IMR-90 (cell line): Measurements from ENCODE around the gene ZDHHC22. TPM values are rescaled to one million over a fixed set of nuclear protein-coding genes. Genes with fewer than 3 reads are reported as not detected.

ENCODE experiments used
- ATAC-seq: fragments of 200-7000 bp; cut with Tn5 transposase; 2 replicates; pipeline ENCODE4 v1.9.1; 2020; ENCODE audit warnings: low read depth, mild to moderate bottlenecking, moderate library complexity
- BruUV-seq: library from RNA; stranded (reverse); fragments of 400-500 nt; replicated peaks from 2 replicates; lab custom pipeline; 2021; lab: Mats Ljungman, UMichigan
- CTCF ChIA-PET: fragments of 300-600 bp; formaldehyde crosslinking; extraction: SDS; loops from one replicate; lab custom pipeline; 2021; ENCODE audit warnings: antibody characterized with exemption; lab: Yijun Ruan, JAX
- POLR2A ChIA-PET: fragments of 300-600 bp; sonication (Branson Sonifier 250); formaldehyde crosslinking; loops from one replicate; lab custom pipeline; 2022; ENCODE audit warnings: antibody characterized with exemption; ENCODE audit not compliant: unreplicated experiment; lab: Charles Lee
- DNase-seq: peaks from one replicate; pipeline ENCODE4 v3.0.0; 2013
- H2AFZ ChIP-seq: replicated peaks from 2 replicates; pipeline ENCODE3; 2013; ENCODE audit warnings: low read length, mild to moderate bottlenecking; ENCODE audit not compliant: poor library complexity
- H2AK5ac ChIP-seq: 2 replicates; pipeline ENCODE4 v1.6.1; 2013; ENCODE audit warnings: low read depth, low read length, inconsistent platforms
- H2AK9ac ChIP-seq: replicated peaks from 2 replicates; pipeline ENCODE3; 2013; ENCODE audit warnings: mild to moderate bottlenecking, low read depth, low read length, moderate library complexity; ENCODE audit not compliant: poor library complexity
- H2BK120ac ChIP-seq: 2 replicates; pipeline ENCODE4 v1.6.1; 2013; ENCODE audit warnings: low read depth, low read length, inconsistent platforms
- H2BK15ac ChIP-seq: 3 replicates; pipeline ENCODE4 v1.6.1; 2013; ENCODE audit warnings: low read depth, low read length, inconsistent platforms
- H2BK20ac ChIP-seq: 2 replicates; pipeline ENCODE4 v1.6.1; 2013; ENCODE audit warnings: low read depth, mild to moderate bottlenecking, inconsistent platforms, low read length, moderate library complexity
- H2BK5ac ChIP-seq: 2 replicates; pipeline ENCODE4 v1.6.1; 2013; ENCODE audit warnings: mild to moderate bottlenecking, low read depth, low read length, inconsistent platforms; ENCODE audit not compliant: poor library complexity, severe bottlenecking
- H3K14ac ChIP-seq: replicated peaks from 2 replicates; pipeline ENCODE4 v1.6.1; 2013; ENCODE audit warnings: low read depth, low read length, inconsistent platforms
- H3K18ac ChIP-seq: 2 replicates; pipeline ENCODE4 v1.6.1; 2013; ENCODE audit warnings: low read depth, low read length, control low read depth
- H3K23ac ChIP-seq: 2 replicates; pipeline ENCODE4 v1.6.1; 2013; ENCODE audit warnings: low read depth, low read length, inconsistent platforms
- H3K27ac ChIP-seq: 2 replicates; pipeline ENCODE4 v1.5.1; 2013; ENCODE audit warnings: mild to moderate bottlenecking, control low read depth, low read length; ENCODE audit not compliant: insufficient read depth
- H3K27me3 ChIP-seq: 2 replicates; pipeline ENCODE4 v1.6.1; 2013; ENCODE audit warnings: low read length; ENCODE audit not compliant: control insufficient read depth, insufficient read depth
- H3K36me3 ChIP-seq: 2 replicates; pipeline ENCODE4 v1.6.1; 2013; ENCODE audit warnings: low read length, mixed read lengths; ENCODE audit not compliant: control insufficient read depth, insufficient read depth
- H3K4ac ChIP-seq: 2 replicates; pipeline ENCODE4 v1.6.1; 2013; ENCODE audit warnings: low read depth, low read length, inconsistent platforms
- H3K4me1 ChIP-seq: 2 replicates; pipeline ENCODE4 v1.6.1; 2013; ENCODE audit warnings: low read length, mixed read lengths; ENCODE audit not compliant: control insufficient read depth, insufficient read depth
- H3K4me2 ChIP-seq: 2 replicates; pipeline ENCODE4 v1.6.1; 2013; ENCODE audit warnings: low read depth, mild to moderate bottlenecking, control low read depth, low read length, moderate library complexity
- H3K4me3 ChIP-seq: 2 replicates; pipeline ENCODE4 v1.5.1; 2013; ENCODE audit warnings: low read depth, mild to moderate bottlenecking, control low read depth, low read length, moderate library complexity; ENCODE audit not compliant: insufficient read depth
- H3K56ac ChIP-seq: 2 replicates; pipeline ENCODE4 v1.6.1; 2013; ENCODE audit warnings: low read length, inconsistent platforms; ENCODE audit not compliant: insufficient read depth; ENCODE audit errors: extremely low read depth
- H3K79me1 ChIP-seq, 2 experiments: 2 replicates each; pipeline ENCODE4 v1.6.1; 2013; ENCODE audit warnings: low read length in 2 of 2, inconsistent platforms in 1 of 2, low read depth in 1 of 2
- H3K9ac ChIP-seq: 2 replicates; pipeline ENCODE4 v1.6.1; 2013; ENCODE audit warnings: low read depth, low read length, control low read depth
- H3K9me1 ChIP-seq: 2 replicates; pipeline ENCODE4 v1.6.1; 2013; ENCODE audit warnings: low read length, inconsistent platforms; ENCODE audit not compliant: insufficient read depth
- H3K9me3 ChIP-seq: 2 replicates; pipeline ENCODE4 v1.6.1; 2013; ENCODE audit warnings: low read length; ENCODE audit not compliant: control insufficient read depth, insufficient read depth
- H4K20me1 ChIP-seq: 2 replicates; pipeline ENCODE4 v1.6.1; 2013; ENCODE audit warnings: low read length, inconsistent platforms; ENCODE audit not compliant: insufficient read depth
- H4K5ac ChIP-seq: 2 replicates; pipeline ENCODE4 v1.6.1; 2013; ENCODE audit warnings: mild to moderate bottlenecking, low read depth, low read length, control low read depth
- H4K8ac ChIP-seq, 2 experiments: 2 replicates each; pipeline ENCODE4 v1.6.1; 2013; ENCODE audit warnings: low read depth in 2 of 2, low read length in 2 of 2, control low read depth in 1 of 2, inconsistent platforms in 1 of 2
- H4K91ac ChIP-seq: 2 replicates; pipeline ENCODE4 v1.6.1; 2013; ENCODE audit warnings: low read depth, low read length, inconsistent platforms; ENCODE audit not compliant: insufficient read depth
- MAFK ChIP-seq: IDR thresholded peaks from 2 replicates; pipeline ENCODE4 v1.6.1; 2012; ENCODE audit warnings: low read depth, low read length, improper control_type of control experiment
- RAD21 ChIP-seq: IDR thresholded peaks from 2 replicates; pipeline ENCODE4 v1.6.1; 2012; ENCODE audit warnings: low read length, improper control_type of control experiment
- RFX5 ChIP-seq: IDR thresholded peaks from 2 replicates; pipeline ENCODE4 v1.8.0; 2012; ENCODE audit warnings: low read depth, mild to moderate bottlenecking, low read length, moderate library complexity
- WGBS, 2 experiments: methylation state at CpG; one replicate each; pipeline versions ENCODE4 v1.1.5 to v1.1.7; 2013; ENCODE audit warnings: missing lambda C conversion rate in 2 of 2; ENCODE audit not compliant: insufficient read length in 1 of 2; ENCODE audit errors: extremely low coverage in 2 of 2; 5-methylcytosine and 5-hydroxymethylcytosine counted together
- dilution Hi-C: fragments of 300-500 bp; cut with HindIII; formaldehyde crosslinking; loops from one replicate; pipeline ENCODE4 v1.14.3; 2018; ENCODE audit warnings: low sequenced_read_pairs; ENCODE audit not compliant: unreplicated experiment
- in situ Hi-C: fragments of 300-500 bp; cut with MboI; formaldehyde crosslinking; loops from 3 replicates; pipeline ENCODE4 v1.14.3; 2019; ENCODE audit warnings: low sequenced_read_pairs, inconsistent platforms, mixed read lengths
- intact Hi-C: fragments of 100-400 bp; cut with micrococcal nuclease; formaldehyde crosslinking; loops from 2 replicates; pipeline ENCODE4 v1.10.0; 2022
- polyA plus RNA-seq, 3 experiments: library from polyadenylated mRNA; depleted of rRNA; stranded (reverse); fragments of >200 nt; gene quantifications; 2 replicates each; pipeline ENCODE4 v1.2.3, GENCODE V29; 2012; ENCODE audit warnings: low replicate concordance in 1 of 3
- total RNA-seq: library from RNA; depleted of rRNA; stranded (reverse); fragments of >200 nt; gene quantifications from 2 replicates; pipeline ENCODE4 v1.2.3, GENCODE V29; 2012

Gene ZDHHC22
- total and polyA plus RNA-seq, 2 of the 4 experiments (the other 2 are of a cell fraction) = not detected

- Histone ChIP-seq H3K79me1 (peaks cover 8 to 9% of the 10 kb centered on the region in 2 experiments; a peak in 3 of 4 replicates), H4K91ac (no peak overlapping the region), H4K8ac (no peak overlapping the region), H3K9me1 (no peaks in the 10 kb centered on the region), H2BK120ac (no peak overlapping the region), H3K4ac (no peak overlapping the region), H2BK5ac (no peak overlapping the region), H3K23ac (no peak overlapping the region), H3K14ac (no peak overlapping the region), H2BK20ac (no peak overlapping the region), H3K56ac (no peak overlapping the region), H3K9me3 (no peaks in the 10 kb centered on the region), H3K4me2 (no peak overlapping the region), H3K4me3 (no peak overlapping the region), H4K20me1 (no peaks in the 10 kb centered on the region), H3K27me3 (no peaks in the 10 kb centered on the region), H2AK5ac (no peak overlapping the region), H3K27ac (no peak overlapping the region), H2BK15ac (no peak overlapping the region), H4K5ac (no peak overlapping the region), H3K18ac (no peak overlapping the region), H3K4me1 (no peaks in the 10 kb centered on the region), H2AFZ (no peak overlapping the region), H2AK9ac (no peak overlapping the region), H3K9ac (no peak overlapping the region), H3K36me3 (peaks cover 14% of the 10 kb centered on the region)
- in situ Hi-C loops (no loop called here), intact Hi-C loops (no loop called here), dilution Hi-C loops (no loop called here)
- no TSS peak for BruUV-seq
- ATAC-seq (no peak), DNase-seq (no peak)
- WGBS, 2 experiments = 80% methylated on average over 1 of the region's 2 CpGs; no CpG with 5 or more reads in 1 of the 2 experiments
- TF ChIP-seq RFX5 (no peak), RAD21 (no peak), MAFK (no peak)
- CTCF ChIA-PET = no interaction called here
- POLR2A ChIA-PET = no interaction called here
Observed at GRCh38 chr14:77108753-77109152, 32.8 kb downstream of the ZDHHC22 start.
